GM21723 (cell line): ENCODE measurements around the gene CDH13.

Source experiments
- ATAC-seq: cut with Tn5 transposase; IDR thresholded peaks from one replicate; pipeline ENCODE4 v1.9.1; 2021; ENCODE audit warnings: mild to moderate bottlenecking, moderate library complexity; ENCODE audit not compliant: unreplicated experiment

CDH13 gene

DNA sequence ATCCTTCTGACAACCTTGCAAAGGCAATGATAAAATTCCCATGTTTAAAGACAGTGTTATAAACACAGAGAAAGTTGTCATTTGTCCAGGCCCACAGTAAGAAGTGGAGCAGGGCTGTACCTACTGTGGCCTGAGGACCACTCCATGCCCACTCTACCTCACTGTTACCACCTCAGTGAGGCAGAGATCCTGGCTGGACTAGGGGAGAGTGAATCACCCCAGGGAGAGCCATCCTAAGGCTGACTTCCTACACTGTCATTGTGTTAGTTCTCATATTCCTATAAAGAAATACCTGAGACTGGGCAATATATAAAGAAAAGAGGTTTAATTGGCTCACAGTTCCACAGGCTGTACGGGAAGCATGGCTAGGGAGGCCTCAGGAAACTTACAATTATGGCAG lies 952.3 kb downstream of the CDH13 start:
- no peak for ATAC-seq

DNA sequence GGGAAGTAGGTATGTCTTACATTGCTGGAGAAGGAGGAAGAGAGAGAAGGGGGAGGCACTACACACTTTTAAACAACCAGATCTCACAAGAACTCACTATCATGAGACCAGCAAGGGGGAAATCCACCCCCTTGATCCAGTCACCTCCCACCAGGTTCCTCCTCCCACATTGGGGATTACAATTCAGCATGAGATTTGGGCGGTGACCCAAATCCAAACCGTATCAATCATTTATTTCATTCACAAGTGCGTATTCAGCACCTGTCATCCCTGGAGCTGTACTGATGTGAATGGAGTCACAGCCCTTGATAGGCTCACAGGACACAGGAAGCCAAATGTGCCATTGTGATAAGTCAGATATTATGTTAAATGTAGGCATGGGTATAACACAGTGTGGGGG lies 952.7 kb downstream of the CDH13 start:
- ATAC-seq, result no peak

- peak; percentile 73 for ATAC-seq
These were observed 954.3 kb downstream of the CDH13 start for GRCh38 chr16:83581082-83581481.

- no peak for ATAC-seq
These were observed 955.4 kb downstream of the CDH13 start for GRCh38 chr16:83581994-83582747.

- ATAC-seq, result no peak
These were observed 959.3 kb downstream of the CDH13 start for GRCh38 chr16:83586036-83586435.

GRCh38 chr16:83586461-83587200 lies 959.9 kb downstream of the CDH13 start:
- no peak for ATAC-seq

DNA sequence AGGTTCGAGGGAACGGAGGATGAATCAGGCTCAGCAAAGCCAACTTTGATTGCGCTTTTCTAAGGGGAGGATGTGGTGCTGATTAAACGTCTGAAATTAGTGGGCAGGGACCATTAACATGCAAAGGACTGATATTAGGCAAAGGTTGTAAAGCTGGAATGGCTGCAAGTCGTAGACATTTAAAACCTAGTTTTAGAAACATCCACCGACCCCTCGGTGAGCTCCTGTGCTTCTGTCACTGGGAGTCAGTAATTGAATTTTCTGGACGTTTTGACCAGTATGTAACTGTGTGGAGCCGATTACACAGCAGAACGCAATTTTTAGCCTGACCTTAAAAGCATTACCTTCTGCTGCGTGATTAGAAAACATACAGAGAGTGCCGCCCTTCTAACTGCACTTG lies 960.4 kb downstream of the CDH13 start:
- no peak for ATAC-seq

- ATAC-seq, result no peak
These were observed 961.3 kb downstream of the CDH13 start for GRCh38 chr16:83588070-83588469.

- no peak for ATAC-seq
These were observed 962.8 kb downstream of the CDH13 start for GRCh38 chr16:83589576-83589975.

GRCh38 chr16:83592778-83593177 lies 966.0 kb downstream of the CDH13 start:
- no peak for ATAC-seq

GRCh38 chr16:83599789-83600462 lies 973.2 kb downstream of the CDH13 start:
- ATAC-seq, result no peak

GRCh38 chr16:83602761-83603722 lies 976.3 kb downstream of the CDH13 start:
- ATAC-seq, result no peak

DNA sequence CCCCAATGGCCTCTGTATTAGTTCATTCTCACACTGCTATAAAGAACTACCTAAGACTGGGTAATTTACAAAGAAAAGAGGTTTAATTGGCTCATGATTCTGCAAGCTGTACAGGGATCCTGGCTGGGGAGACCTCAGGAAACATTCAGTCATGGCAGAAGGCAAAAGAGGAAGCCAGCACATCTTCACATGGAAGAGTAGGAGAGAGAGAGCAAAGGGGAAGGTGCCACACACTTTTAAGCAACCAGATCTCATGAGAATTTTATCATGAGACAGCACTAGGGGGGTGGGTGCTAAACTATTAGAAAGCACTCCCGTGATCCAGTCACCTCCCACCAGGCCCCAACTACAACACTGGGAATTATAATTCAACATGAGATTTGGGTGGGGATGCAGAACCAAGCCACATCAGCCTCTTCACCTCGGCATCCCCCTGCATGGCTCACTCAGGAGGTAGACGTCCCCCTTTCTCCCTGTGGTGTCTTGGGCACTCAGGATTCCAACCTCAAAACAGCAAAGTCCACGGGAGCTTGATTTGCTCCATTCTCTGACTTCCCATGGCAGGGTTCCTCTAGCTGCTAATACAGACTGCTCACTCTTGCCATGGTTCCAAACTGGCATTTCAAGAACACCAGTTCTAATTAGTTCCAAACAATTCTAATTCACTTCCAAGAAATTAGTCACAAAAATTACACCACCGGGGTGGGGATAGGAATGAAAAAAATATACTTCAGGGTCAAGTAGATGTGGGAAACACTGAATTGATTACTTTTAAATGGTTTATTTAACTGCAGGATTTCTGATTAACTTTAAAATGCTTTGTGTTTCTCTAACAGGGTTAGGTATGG lies 977.2 kb downstream of the CDH13 start:
- ATAC-seq, result no peak

DNA sequence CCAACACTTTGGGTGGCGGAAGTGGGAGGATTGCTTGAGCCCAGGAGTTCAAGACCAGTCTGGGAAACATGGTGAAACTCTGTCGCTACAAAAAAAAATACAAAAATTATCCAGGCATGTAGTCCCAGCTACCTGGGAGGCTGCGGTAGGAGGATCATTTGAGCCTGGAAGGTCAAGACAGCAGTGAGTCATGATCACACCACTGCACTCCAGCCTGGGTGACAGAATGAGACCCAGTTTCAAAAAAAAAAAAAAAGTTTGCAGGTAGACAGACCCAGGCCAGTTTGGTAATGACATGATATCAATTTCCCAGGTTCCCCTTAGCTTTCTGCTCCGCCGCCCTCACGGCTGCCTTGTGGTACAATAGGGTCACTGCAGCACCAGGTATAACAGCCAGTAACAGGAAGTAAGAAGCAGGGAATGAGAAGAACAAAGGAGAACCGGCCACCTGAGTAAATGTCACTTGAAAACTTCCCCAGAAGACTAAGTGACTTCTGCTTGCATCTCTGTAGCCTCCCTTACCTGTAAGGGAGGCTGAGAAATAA lies 979.8 kb downstream of the CDH13 start:
- no peak for ATAC-seq

DNA sequence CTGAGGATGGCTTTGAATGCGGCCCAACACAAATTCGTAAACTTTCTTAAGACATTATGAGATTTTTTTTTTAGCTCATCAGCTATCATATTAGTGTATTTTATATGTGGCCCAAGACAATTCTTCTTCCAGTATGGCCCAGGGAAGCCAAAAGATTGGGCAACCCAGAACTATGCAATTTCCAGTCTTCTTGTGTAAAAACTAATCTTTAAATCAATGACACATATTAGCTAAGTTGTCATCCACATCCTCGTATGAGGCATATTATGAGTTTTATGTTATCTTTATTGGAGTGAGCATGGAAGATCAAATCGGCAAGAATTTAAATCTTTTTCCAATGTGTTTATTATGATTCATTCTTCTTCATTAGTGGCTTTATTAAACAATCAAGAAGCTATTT lies 982.4 kb downstream of the CDH13 start:
- ATAC-seq, result no peak

DNA sequence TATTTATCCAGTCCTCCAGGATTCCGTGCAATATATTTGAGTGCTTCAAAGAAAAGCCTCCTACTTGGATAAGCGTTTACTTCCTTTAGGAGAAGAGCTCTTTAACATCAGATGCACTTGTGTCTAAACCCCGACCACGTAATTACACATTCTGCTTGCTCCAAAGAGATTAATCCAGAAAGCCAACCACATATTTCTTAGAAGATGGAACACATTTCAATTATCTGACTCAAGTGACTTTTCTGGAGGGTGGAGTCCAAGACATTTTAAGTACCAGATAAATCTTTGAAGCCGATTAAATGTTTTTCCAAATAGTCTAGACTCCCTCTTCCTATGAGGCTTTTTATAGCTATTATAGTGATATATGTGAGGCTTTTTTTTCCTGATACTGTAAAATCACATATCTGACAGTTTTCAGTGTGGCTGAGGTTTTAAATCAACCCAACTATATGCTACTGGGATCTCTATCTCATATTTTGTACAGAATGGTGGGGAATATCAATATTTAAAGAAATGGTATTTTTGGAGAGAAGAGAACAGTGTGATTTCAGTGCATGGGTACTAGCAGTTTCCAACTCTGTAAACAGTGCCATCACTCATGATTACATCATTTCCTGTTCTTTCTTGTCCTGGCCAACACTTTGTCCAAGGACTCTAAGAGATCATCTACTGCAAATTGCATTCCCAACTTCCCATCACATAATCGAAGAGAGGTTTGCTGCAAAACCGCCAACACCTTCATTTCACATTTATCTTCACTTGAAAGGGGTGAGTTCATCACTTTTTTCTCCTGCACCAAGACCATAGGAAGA lies 988.6 kb downstream of the CDH13 start:
- ATAC-seq, result no peak

GRCh38 chr16:83615953-83616350 lies 989.2 kb downstream of the CDH13 start:
- ATAC-seq, result no peak

- ATAC-seq, result no peak
These were observed 992.8 kb downstream of the CDH13 start for GRCh38 chr16:83619381-83620150.
